Rectal smooth muscle tissue (tissue), 1 donor: Measurements from ENCODE around the gene SEMA4C.
A peak's percentile ranks its signal among the peaks of the same experiment; 100 is the strongest.

ENCODE experiments used
- H3K27ac ChIP-seq: one replicate; pipeline ENCODE4 v1.7.0; 2013; ENCODE audit warnings: low read depth, low read length, inconsistent platforms
- H3K27me3 ChIP-seq: one replicate; pipeline ENCODE4 v1.7.0; 2013; ENCODE audit warnings: low read length; ENCODE audit not compliant: control insufficient read depth, insufficient read depth
- H3K36me3 ChIP-seq: one replicate; pipeline ENCODE4 v1.7.0; 2013; ENCODE audit warnings: low read length; ENCODE audit not compliant: control insufficient read depth, insufficient read depth
- H3K4me1 ChIP-seq: one replicate; pipeline ENCODE4 v1.7.0; 2013; ENCODE audit warnings: low read length; ENCODE audit not compliant: control insufficient read depth, insufficient read depth
- H3K4me3 ChIP-seq: one replicate; pipeline ENCODE4 v1.7.0; 2013; ENCODE audit warnings: low read length
- H3K9ac ChIP-seq: one replicate; pipeline ENCODE4 v1.7.0; 2013; ENCODE audit warnings: low read length

SEMA4C gene

GRCh38 chr2:96869822-96870625 lies at the start of gene SEMA4C:
Gene SEMA4C, minus strand, starts transcription at chr2:96870080. Its CDS starts 2,194 bp downstream, at chr2:96867886.
- peak within 1 kb of the TSS; percentile 82 for H3K4me3 ChIP-seq
- H3K27me3 ChIP-seq, result peaks cover 2% of the 10 kb centered on the region
- peak within 1 kb of the TSS; percentile 86 for H3K9ac ChIP-seq
- H3K4me1 ChIP-seq, result peaks cover 19% of the 10 kb centered on the region
- H3K27ac ChIP-seq, result peak within 1 kb of the TSS; percentile 98
- H3K36me3 ChIP-seq, result peaks cover 13% of the 10 kb centered on the region

- H3K27ac ChIP-seq, result no peak overlapping the region
- no peak overlapping the region for H3K9ac ChIP-seq
- H3K4me3 ChIP-seq, result no peak overlapping the region
- H3K27me3 ChIP-seq, result no peaks in the 10 kb centered on the region
- no peaks in the 10 kb centered on the region for H3K36me3 ChIP-seq
- H3K4me1 ChIP-seq, result peaks cover 2% of the 10 kb centered on the region
These were observed 49.1 kb upstream of the SEMA4C start for GRCh38 chr2:96918754-96919550.

- H3K4me3 ChIP-seq, result no peak overlapping the region
- no peaks in the 10 kb centered on the region for H3K27me3 ChIP-seq
- no peak overlapping the region for H3K27ac ChIP-seq
- no peaks in the 10 kb centered on the region for H3K36me3 ChIP-seq
- no peak overlapping the region for H3K9ac ChIP-seq
- no peaks in the 10 kb centered on the region for H3K4me1 ChIP-seq
These were observed 48.3 kb upstream of the SEMA4C start for GRCh38 chr2:96918092-96918753.

GRCh38 chr2:96916646-96917543 lies 47.0 kb upstream of the SEMA4C start:
- Histone ChIP-seq H3K36me3 (no peaks in the 10 kb centered on the region), H3K4me1 (no peaks in the 10 kb centered on the region), H3K27ac (no peak overlapping the region), H3K4me3 (no peak overlapping the region), H3K9ac (no peak overlapping the region), H3K27me3 (no peaks in the 10 kb centered on the region)

GRCh38 chr2:96916156-96916630 lies 46.3 kb upstream of the SEMA4C start:
- Histone ChIP-seq H3K27me3 (no peaks in the 10 kb centered on the region), H3K4me3 (peak overlapping the region; percentile 29), H3K27ac (no peak overlapping the region), H3K36me3 (no peaks in the 10 kb centered on the region), H3K4me1 (no peaks in the 10 kb centered on the region), H3K9ac (no peak overlapping the region)

- no peak overlapping the region for H3K9ac ChIP-seq
- no peak overlapping the region for H3K4me3 ChIP-seq
- H3K36me3 ChIP-seq, result no peaks in the 10 kb centered on the region
- peaks cover under 1% of the 10 kb centered on the region for H3K4me1 ChIP-seq
- H3K27me3 ChIP-seq, result no peaks in the 10 kb centered on the region
- H3K27ac ChIP-seq, result no peak overlapping the region
These were observed 44.5 kb upstream of the SEMA4C start for GRCh38 chr2:96914332-96914731.

GRCh38 chr2:96913398-96914202 lies 43.7 kb upstream of the SEMA4C start:
- Histone ChIP-seq H3K27me3 (no peaks in the 10 kb centered on the region), H3K36me3 (no peaks in the 10 kb centered on the region), H3K27ac (no peak overlapping the region), H3K9ac (no peak overlapping the region), H3K4me1 (peaks cover 2% of the 10 kb centered on the region), H3K4me3 (no peak overlapping the region)

GRCh38 chr2:96913117-96913397 lies 43.2 kb upstream of the SEMA4C start:
- no peak overlapping the region for H3K9ac ChIP-seq
- H3K36me3 ChIP-seq, result no peaks in the 10 kb centered on the region
- no peaks in the 10 kb centered on the region for H3K27me3 ChIP-seq
- peaks cover 7% of the 10 kb centered on the region for H3K4me1 ChIP-seq
- H3K27ac ChIP-seq, result no peak overlapping the region
- no peak overlapping the region for H3K4me3 ChIP-seq

GRCh38 chr2:96912346-96913116 lies 42.7 kb upstream of the SEMA4C start:
- Histone ChIP-seq H3K4me1 (peaks cover 13% of the 10 kb centered on the region), H3K4me3 (no peak overlapping the region), H3K36me3 (no peaks in the 10 kb centered on the region), H3K9ac (no peak overlapping the region), H3K27ac (no peak overlapping the region), H3K27me3 (no peaks in the 10 kb centered on the region)

GRCh38 chr2:96909611-96910021 lies 39.7 kb upstream of the SEMA4C start:
- Histone ChIP-seq H3K27ac (no peak overlapping the region), H3K4me1 (peaks cover 27% of the 10 kb centered on the region), H3K4me3 (no peak overlapping the region)

More at GRCh38 chr2:96909611-96910021, 39.7 kb upstream of the SEMA4C start:
- Histone ChIP-seq H3K27me3 (no peaks in the 10 kb centered on the region), H3K36me3 (no peaks in the 10 kb centered on the region), H3K9ac (no peak overlapping the region)
